Liver (tissue), 3 donors: ENCODE measurements around the gene OR5H14.

ENCODE experiments used
- HNF4G ChIP-seq: IDR thresholded peaks from 2 replicates; pipeline ENCODE4 v1.6.1; 2016; ENCODE audit warnings: antibody characterized with exemption
- RAD21 ChIP-seq, 2 donors: IDR thresholded peaks; 2 replicates each; pipeline ENCODE4 v1.6.1; 2016; ENCODE audit warnings: antibody characterized with exemption in 2 of 2, mild to moderate bottlenecking in 2 of 2
- TF ChIP-seq, protein P1 (sequence below): fragments of 150-350 bp; IDR thresholded peaks from 2 replicates; pipeline ENCODE4 v1.5.1; 2017; ENCODE audit warnings: improper control_type of control experiment, low read depth, low read length; ENCODE audit not compliant: missing input control
- donor health status: healthy.
- donor health status: healthy.

DNA sequence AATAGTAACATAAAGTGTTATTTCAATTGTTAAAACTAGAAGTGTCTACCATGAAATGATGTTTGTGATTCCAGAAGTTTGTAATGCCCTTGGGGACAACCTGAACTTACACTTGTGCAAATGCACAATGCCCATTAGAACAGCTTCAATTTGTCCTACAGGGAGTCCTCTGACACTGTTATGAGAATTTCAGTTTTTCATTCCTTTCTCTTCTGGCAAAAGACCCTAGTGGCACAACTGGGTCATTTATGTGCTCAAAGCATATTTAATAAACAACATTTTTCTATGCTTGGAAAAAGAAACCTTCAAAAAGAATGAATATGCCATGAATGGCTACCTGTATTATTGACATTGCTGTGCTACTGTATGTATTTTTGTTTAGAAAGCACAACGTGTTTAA, 16.9 kb upstream of the OR5H14 start, which contains the start of gene OR5H1:
- TF ChIP-seq, protein P1, sequence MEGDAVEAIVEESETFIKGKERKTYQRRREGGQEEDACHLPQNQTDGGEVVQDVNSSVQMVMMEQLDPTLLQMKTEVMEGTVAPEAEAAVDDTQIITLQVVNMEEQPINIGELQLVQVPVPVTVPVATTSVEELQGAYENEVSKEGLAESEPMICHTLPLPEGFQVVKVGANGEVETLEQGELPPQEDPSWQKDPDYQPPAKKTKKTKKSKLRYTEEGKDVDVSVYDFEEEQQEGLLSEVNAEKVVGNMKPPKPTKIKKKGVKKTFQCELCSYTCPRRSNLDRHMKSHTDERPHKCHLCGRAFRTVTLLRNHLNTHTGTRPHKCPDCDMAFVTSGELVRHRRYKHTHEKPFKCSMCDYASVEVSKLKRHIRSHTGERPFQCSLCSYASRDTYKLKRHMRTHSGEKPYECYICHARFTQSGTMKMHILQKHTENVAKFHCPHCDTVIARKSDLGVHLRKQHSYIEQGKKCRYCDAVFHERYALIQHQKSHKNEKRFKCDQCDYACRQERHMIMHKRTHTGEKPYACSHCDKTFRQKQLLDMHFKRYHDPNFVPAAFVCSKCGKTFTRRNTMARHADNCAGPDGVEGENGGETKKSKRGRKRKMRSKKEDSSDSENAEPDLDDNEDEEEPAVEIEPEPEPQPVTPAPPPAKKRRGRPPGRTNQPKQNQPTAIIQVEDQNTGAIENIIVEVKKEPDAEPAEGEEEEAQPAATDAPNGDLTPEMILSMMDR = no peak
- no peak for TF ChIP-seq HNF4G
- no peak for TF ChIP-seq RAD21 (IDR thresholded peaks at IDR 0.05)
